Forelimb muscle (tissue), 1 donor: ENCODE results near the gene GRAP. TPM values are rescaled to one million over a fixed set of nuclear protein-coding genes. Genes with fewer than 3 reads are reported as not detected.
"Not testable (repeated sequence)": the region's sequence is repeated elsewhere in the genome, so short reads cannot be mapped to it uniquely, and the experiment has no call there.

Experiments used
- DNase-seq: peaks from one replicate; pipeline ENCODE4 v3.0.0-alpha.2; 2013; ENCODE audit warnings: low read depth
- polyA plus RNA-seq: library from polyadenylated mRNA; unstranded; fragments of 120-200 nt; gene quantifications from one replicate; pipeline ENCODE4 v1.2.1, GENCODE V29; 2013; ENCODE audit not compliant: insufficient read length

Gene GRAP
- polyA plus RNA-seq, 1 donor = 1.9 TPM

- DNase-seq = not testable (repeated sequence)
Measured at GRCh38 chr17:19042369-19042768, 4.4 kb downstream of the GRAP start.

DNA sequence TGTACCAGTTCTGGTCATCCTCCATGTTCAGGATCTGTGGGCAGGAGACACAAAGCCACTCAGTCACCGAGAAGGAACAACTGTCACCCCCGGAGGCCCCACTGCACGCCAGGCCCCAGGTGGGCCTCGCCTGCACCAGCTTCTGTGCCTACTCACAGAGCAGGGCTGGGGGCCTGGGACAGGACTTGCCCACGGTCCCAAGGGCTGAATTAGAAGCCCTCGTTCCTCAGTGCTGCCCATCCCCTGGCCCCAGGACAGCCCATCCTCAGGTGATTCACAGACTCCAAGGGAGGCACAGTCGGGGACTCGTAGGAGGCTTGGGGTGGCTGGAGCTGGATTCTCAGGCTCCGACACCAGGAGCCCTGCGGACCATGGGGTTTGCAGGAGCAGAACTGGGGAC lies 4.9 kb downstream of the GRAP start:
- not testable (repeated sequence) for DNase-seq

DNA sequence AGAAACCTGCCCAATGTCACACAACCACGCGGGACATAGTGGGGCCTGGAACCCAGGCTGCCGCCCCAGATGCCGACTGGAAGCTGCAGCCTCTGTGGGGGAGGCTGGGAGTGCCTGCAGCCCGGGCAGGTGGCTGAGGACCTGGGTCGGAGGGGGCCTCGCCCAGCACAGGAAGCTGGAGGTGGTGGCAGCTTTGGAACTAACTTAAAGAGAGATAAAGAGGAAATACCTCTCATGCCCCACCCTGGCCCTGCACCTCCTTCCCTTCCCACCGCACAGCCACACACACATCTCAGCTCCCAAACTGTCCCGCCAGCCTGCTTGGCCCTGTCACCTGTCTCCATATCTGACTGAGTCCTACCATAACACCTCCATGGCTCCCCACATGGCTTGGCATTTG lies 6.4 kb downstream of the GRAP start:
- DNase-seq = not testable (repeated sequence)

GRCh38 chr17:19038730-19039129 lies 8.0 kb downstream of the GRAP start:
- DNase-seq = not testable (repeated sequence)

- not testable (repeated sequence) for DNase-seq
Measured at GRCh38 chr17:19038007-19038406, 8.8 kb downstream of the GRAP start.

- not testable (repeated sequence) for DNase-seq
Measured at GRCh38 chr17:19037547-19037946, 9.2 kb downstream of the GRAP start.

GRCh38 chr17:19036186-19036585 lies 10.6 kb downstream of the GRAP start:
- not testable (repeated sequence) for DNase-seq

DNA sequence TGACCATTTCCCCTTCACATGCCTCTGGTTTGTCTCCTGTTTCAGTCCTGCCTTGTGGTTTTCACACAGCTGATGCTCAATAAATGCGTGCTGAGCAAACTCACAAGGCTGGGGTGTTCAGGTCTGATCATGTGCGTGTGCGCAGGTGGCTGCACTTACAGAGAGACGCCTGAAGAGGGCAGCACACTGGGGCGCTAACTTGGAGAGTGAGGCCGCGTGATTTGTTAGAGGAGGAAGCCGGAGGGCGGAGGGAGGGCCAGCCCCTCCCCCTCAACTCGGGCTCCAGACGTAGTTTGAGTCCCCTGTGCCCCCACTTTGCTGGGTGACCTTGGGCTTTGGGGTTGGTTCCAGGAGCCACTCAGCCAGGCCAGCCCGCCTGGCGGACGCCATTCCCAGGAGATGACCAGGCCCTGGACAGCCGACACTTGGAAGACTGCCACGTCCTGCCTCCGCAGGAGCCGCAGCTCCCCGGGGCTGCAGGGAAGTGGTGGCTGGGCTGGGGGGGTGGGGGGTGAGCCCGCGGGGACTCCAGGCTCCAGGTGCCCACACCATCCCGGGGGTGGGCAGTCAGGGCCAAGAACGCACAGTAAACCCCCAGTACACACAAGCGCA lies 14.3 kb downstream of the GRAP start:
- DNase-seq = not testable (repeated sequence)

DNA sequence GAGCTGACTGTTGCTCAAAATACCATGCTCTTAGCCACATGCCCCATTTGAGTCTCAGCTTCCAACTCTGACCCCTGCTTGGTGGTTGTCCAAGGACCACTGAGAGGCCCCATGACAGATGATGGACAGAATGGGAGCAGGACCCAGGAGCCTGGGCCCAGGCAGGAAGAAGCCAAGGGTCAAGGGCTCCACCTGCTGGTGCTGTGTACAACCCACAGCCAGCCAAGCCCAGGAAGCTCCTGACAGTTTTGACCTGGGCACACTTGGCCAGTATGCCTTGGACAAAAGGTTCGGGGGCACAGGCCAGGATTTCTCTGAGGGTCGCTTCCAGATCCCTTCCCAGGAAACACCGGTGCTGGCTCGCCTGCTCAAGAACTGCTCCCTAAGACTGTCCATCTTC lies 15.0 kb downstream of the GRAP start:
- not testable (repeated sequence) for DNase-seq

GRCh38 chr17:19030771-19031449 lies 15.8 kb downstream of the GRAP start:
- not testable (repeated sequence) for DNase-seq

DNA sequence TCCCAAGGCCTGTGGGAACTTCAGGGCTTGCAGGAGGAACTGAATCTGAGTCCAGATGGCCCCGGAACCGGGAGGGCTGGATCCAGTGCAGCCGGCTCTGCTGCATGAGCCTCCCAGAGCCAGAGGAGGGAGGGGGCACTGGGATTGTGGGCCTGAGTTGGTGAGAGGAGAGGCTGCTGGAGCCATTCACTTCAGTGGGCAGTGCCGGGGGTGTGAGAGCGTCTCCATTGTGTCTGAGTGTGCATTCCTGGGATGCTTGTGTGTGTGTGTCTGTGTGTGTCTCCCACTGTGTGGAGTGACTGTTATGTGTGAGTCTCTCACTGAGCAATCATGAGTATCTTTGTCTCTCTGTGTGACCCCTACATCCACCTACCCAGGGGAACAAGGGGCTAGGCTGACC lies 17.0 kb downstream of the GRAP start:
- not testable (repeated sequence) for DNase-seq

DNA sequence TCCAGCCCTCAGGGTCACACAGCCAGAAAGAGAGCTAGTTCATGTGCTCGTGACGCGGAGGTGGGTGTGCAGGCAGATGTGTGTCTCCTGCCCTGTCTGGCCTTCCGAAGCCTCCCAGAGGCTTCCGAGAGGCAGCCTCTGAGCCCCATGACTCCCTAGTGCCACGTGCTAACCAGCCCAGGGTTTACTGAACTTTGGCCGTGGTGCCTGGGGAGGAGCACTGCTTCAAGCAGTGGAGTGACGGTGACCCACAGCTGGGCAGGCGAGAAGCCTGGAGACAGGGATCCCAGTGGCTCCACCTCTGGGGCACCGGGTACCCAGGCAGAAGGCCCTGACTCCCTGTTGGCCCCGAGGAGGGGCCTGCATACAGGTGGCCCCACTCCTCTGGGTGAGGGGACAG lies 18.1 kb downstream of the GRAP start:
- DNase-seq = not testable (repeated sequence)

DNA sequence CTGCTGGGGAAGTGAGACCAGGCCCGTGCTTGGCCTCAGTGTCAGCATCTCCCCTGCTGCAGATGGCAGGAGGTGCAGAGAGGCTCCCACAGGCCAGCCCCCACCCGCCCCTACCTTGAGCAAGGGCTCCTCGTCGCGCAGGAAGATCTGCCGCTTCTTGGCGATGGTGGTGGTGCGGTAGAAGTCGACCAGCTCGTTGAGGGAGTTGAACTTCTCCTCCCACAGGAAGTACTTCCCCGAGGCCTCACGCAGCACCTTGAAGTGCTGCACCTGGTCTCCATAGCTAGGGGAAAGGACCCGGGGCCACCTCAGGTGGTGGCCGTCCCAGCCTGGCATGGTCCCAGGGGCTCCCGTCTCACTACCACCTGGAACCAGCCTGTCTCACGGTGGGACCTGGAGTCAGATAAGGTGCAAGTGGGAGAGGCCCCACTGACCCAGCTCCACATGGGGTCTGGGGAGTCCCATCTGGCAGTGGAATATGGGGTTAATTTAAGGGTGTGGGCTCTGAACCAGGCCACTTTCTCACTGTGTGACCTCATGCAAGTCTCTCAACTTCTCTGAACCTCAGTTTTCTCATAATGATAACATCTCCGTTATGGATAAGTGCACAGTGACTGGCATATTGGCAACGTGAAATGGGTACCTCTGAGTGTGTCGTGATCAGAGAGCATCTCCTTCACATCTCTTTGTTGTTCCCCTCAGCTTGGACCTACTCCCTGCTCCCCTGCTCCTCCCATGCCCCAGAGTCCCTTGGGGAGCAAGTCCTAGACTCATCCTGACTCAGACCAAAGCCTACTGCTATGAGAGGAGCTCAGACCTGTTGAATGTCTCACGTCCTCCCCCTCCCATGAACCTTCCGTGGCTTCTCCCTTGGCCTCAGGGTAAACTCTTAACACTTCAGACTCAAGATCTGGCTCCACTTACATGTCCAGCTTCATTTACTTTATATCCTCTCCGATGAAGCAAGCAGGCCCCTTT lies 22.4 kb downstream of the GRAP start:
- DNase-seq = no peak

- DNase-seq = no peak
Measured at GRCh38 chr17:19023209-19023999, 23.4 kb downstream of the GRAP start.

GRCh38 chr17:19022747-19023146 lies 24.0 kb downstream of the GRAP start:
- no peak for DNase-seq

DNA sequence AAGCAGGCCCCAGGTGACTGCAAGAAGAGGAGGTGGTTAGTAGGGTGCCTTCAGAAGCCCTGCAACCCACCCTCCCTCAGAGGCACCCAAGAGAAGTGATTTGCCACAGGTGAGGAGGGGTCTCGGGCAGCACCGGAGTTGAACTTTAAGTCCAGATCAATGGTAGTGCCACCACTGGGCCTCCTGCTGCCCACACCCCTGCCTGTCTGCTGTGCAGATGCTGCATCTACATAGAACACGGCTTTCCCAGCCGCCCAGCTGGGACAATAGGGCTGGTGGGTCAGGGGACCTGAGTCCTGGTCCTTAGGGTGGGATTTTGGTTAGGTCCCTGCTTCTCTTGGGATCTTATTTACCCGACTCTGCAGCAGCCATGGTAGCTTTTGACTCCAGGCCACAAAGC lies 24.6 kb downstream of the GRAP start:
- no peak for DNase-seq

DNA sequence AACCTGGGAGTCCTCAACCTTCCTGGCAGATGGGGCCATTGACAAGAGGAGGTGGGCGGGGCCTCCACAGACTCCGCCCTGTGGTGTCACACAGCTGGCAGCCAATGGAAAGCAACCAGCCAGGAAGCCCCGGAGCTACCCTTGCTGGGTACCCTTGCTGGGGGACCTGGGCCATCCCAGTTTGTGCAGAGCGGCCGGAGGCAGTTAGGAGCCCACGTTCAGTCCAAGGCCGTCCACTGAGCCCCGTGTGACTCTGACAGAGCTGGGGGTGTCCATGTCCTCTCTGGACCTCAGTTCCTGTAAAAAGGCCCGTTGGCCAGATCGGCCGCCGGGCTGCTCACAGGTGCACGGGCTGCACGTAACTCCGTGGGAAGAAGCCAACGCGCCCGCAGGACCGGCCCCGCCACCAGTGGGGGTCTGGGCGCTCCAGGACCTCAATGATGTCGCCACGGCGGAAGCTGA lies 25.1 kb downstream of the GRAP start:
- DNase-seq = no peak

DNA sequence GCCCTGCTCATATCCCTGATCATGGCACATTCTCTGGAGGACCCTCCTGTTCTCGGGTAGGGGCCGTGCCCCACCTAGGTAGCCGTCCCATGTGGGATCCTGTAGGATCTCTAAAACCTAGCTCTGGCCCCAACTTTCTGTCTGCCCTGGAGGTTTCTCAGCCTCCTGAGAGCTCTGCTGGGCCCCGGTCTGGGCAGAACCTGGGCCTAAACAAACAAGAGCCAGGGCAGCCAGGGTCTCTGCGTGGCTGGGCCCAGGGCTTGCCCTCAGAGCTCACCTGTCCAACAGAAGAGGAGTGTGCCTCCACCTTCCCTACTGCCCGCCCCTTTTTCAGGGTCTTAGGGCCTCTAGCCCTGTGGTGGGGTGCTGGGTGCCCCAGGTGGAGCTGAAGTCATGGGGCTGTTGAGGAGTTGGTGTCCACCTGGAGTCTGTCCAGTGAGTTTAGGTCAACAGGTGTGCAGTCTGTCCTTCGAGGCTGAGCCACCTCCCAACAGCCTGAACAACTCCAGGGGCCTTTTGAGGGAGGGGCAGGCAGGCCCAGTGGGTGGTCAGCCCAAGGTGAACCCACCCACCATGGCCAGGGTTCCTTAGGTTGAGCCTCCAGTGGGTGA lies 25.6 kb downstream of the GRAP start:
- DNase-seq = not testable (repeated sequence)

GRCh38 chr17:19020016-19020415 lies 26.7 kb downstream of the GRAP start:
- no peak for DNase-seq

DNA sequence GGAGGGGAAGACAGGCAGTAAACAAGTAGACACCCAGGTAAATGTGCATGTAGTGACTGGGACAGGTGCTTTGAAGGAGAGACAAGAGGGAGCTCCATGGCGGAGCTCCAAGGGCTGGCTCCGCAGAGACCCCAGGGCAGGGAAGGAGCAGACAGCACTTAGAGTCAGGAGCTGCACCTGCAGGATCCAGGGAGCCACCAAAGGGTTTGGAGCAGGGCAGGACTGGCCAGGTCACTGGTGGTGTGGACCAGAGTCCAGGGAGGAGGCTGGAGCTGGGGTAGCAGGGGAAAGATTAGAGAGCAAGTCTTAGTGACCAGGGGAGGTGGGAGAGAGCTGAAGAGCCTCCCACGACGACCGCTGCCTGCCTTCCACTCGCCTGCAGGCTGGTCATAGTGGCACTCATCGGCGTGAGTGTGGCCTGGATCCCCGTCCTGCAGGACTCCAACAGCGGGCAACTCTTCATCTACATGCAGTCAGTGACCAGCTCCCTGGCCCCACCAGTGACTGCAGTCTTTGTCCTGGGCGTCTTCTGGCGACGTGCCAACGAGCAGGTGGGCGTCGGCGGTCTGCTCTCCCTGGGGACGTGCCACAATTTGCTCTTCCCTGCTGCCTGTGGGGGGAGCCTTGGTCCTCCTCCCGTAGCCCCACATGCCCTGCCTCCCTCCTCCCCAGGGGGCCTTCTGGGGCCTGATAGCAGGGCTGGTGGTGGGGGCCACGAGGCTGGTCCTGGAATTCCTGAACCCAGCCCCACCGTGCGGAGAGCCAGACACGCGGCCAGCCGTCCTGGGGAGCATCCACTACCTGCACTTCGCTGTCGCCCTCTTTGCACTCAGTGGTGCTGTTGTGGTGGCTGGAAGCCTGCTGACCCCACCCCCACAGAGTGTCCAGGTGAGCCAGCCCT lies 27.5 kb downstream of the GRAP start:
- no peak for DNase-seq
